Stimulated activated effector memory CD8-positive, alpha-beta T cell treated with anti-CD3 and anti-CD28 coated beads, Interleukin-12 subunit alpha, Interleukin-12 subunit beta, amount 100 ng/mL, for 72 hours (primary cell): ENCODE measurements around the gene GINS2.

Source experiments
- ATAC-seq: fragments of 150-1000 bp; cut with Tn5 transposase; 2 replicates; pipeline ENCODE4 v1.10.0; 2021
- DNase-seq, 2 donors: peaks; one replicate each; pipeline ENCODE4 v3.0.0; 2021 to 2022; ENCODE audit warnings: low spot score in 2 of 2
- H3K27ac Mint-ChIP-seq: one replicate; pipeline ENCODE4 v1.8.0; 2022; ENCODE audit warnings: mild to moderate bottlenecking, mixed read lengths
- H3K36me3 Mint-ChIP-seq: one replicate; pipeline ENCODE4 v1.8.0; 2022; ENCODE audit warnings: mild to moderate bottlenecking, mixed read lengths
- H3K4me1 Mint-ChIP-seq: one replicate; pipeline ENCODE4 v1.8.0; 2022; ENCODE audit warnings: mixed read lengths
- H3K4me3 Mint-ChIP-seq: one replicate; pipeline ENCODE4 v1.8.0; 2022; ENCODE audit warnings: mild to moderate bottlenecking, mixed read lengths
- H3K9me3 Mint-ChIP-seq: one replicate; pipeline ENCODE4 v1.8.0; 2022; ENCODE audit warnings: mixed read lengths

GINS2 gene

DNA sequence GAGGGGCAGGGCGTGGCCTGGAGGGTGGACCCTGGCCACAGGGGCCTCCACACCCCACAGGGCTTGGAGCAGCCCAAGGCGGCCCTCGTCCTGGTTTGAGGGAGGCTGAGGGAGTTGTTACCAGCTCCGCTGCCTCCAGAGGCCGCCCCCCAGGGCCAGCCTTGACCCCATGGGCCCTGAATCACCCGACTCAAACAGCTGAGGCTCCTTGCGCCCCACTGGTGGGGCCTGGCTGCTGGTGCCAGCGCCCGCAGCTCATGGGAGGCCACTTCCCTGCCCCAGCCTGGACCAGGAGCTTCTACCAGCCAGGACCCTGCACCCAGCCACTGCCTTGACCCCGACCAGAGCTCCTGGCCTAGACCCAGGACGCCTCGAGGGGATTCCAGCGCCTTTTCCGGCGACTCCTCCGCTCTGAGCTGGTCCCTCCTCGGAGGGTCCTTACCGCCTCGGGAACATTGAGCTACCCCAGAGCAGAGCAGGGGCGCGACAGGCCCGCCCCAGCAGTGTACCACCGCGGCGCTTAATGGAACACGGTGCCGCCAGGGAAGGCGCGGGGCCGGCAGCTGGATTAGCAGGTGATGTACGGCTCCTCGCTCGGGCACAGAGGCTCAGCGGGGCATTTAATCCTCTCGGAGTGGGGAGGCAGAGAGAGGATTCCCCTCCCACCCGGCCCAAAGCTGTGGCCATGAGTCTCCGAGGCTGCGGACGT lies 38.5 kb downstream of the GINS2 start:
- no peak for DNase-seq
- H3K9me3 Mint-ChIP-seq = no peaks in the 10 kb centered on the region
- no peak overlapping the region for H3K27ac Mint-ChIP-seq
- peaks cover 17% of the 10 kb centered on the region for H3K36me3 Mint-ChIP-seq
- H3K4me1 Mint-ChIP-seq = peaks cover 11% of the 10 kb centered on the region
- ATAC-seq = no peak
- no peak overlapping the region for H3K4me3 Mint-ChIP-seq

DNA sequence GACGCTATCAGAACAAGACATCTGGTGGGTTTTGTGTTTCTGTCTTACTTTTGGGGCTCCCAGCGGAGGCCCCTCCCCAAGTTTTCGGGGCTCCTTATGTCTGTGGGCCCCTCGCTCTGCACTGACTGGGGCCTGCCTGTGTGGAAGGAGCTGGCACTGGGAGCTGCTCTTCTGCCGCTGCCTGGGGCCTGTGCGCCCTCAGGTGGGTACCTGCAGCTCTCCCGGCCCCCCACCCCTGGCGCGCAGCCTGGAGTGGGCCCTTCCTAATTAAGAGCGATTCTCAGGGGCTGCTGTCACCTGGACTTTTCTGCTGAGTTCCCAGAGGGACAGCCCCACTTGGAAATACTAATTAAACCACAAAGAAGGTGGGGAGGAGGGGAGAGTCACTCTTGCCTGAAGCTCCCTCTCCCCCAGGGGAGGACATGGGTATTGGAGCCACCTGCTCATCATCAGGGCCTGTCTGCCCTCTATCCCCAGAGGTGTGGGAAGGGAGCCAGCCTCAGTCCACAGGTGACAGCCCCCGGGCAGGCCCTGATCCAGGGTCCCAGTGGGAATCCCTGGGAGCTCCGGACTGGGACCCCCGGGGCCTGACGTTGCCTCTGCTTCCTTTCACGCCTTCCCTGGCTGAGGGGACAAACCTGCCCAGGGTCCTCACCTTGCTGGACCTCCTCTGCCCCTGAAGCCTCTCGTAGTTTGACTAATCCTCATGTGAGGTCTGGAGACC lies 39.2 kb downstream of the GINS2 start:
- peaks cover 17% of the 10 kb centered on the region for H3K36me3 Mint-ChIP-seq
- no peaks in the 10 kb centered on the region for H3K9me3 Mint-ChIP-seq
- H3K27ac Mint-ChIP-seq = peak overlapping the region; percentile 83
- DNase-seq (no peak), ATAC-seq (no peak)
- H3K4me3 Mint-ChIP-seq = no peak overlapping the region
- peaks cover 12% of the 10 kb centered on the region for H3K4me1 Mint-ChIP-seq

DNA sequence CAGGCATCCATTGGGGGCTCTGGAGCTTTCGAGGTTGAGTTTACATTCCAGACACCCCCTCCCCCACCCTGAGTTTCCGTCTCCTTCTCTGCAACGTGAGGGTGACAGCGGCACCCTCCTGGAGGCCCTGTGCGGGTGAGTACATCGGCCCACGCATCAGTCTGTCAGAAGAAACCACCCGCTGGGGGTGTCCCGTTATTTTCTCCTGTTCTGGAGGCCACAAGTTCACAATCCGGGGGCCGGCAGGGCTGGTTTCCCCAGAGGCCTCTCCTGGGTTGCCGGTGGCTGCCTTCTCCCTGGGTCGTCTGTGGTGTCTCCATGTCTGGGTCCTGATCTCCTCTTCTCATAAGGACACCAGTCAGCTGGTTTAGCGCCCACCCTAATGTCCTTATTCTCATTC lies 39.9 kb downstream of the GINS2 start:
- Mint-ChIP-seq H3K9me3 (no peaks in the 10 kb centered on the region), H3K27ac (peak overlapping the region; percentile 83), H3K4me3 (no peak overlapping the region), H3K4me1 (peaks cover 18% of the 10 kb centered on the region), H3K36me3 (peaks cover 22% of the 10 kb centered on the region)
- ATAC-seq (no peak), DNase-seq (no peak)

GRCh38 chr16:85648070-85648714 lies 40.6 kb downstream of the GINS2 start:
- no peak for DNase-seq
- H3K36me3 Mint-ChIP-seq = peaks cover 22% of the 10 kb centered on the region
- H3K4me3 Mint-ChIP-seq = no peak overlapping the region
- H3K27ac Mint-ChIP-seq = no peak overlapping the region
- H3K4me1 Mint-ChIP-seq = peaks cover 18% of the 10 kb centered on the region
- ATAC-seq = no peak
- no peaks in the 10 kb centered on the region for H3K9me3 Mint-ChIP-seq

DNA sequence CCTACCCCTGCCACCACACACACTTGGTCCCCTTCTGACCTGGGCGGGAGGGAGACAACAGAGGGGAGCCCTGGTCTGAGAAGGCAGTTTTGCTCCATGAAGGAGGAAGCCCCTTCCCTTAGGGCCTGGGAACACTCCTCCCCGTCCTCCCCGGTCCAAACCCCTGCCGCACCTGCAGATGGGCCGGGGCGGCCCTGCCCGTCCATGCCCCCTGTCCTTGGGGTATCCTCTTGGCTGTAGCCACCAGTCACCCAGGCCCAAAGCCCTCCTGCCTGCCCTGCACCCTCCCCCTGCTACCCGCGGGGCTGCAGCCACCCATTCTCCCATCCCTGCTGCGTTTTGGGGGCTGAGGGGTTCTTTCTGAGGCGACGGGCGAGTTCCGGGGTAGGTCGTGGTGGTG lies 41.8 kb downstream of the GINS2 start:
- no peak for ATAC-seq

DNA sequence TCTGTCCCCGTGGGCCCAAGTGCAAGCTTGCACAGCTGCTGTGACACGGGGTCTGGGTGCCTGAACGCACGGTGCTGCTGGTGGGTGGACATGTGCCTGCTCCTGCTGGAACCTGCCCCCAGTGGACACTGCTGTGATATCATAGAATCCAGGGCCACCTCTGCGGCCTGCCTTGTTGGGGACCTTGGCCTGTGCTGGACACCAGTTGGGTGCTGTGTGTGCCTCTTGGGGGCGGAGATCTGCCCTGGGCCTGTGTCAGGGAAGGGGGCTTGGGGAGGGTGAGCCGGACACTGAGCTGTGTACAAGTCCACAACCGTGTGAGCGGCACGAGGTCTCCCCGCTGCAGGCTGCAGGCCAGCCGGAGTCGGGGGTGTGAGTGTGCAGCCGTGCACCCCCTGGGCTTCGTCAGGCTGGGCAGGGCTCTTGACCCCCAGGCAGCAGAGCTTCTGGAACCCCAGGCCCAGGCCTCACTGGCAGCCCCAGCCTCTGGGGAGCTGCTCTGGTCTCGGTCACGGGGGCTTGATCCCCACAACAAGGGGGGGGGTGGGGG lies 42.3 kb downstream of the GINS2 start:
- no peak overlapping the region for H3K4me3 Mint-ChIP-seq
- ATAC-seq (no peak), DNase-seq (no peak)
- no peaks in the 10 kb centered on the region for H3K9me3 Mint-ChIP-seq
- H3K4me1 Mint-ChIP-seq = peaks cover 8% of the 10 kb centered on the region
- H3K36me3 Mint-ChIP-seq = peaks cover 22% of the 10 kb centered on the region
- H3K27ac Mint-ChIP-seq = no peak overlapping the region

More for the DNA sequence above, 41.8 kb downstream of the GINS2 start:
- H3K4me3 Mint-ChIP-seq = no peak overlapping the region
- H3K27ac Mint-ChIP-seq = no peak overlapping the region
- peaks cover 22% of the 10 kb centered on the region for H3K36me3 Mint-ChIP-seq
- H3K4me1 Mint-ChIP-seq = peaks cover 10% of the 10 kb centered on the region
- H3K9me3 Mint-ChIP-seq = no peaks in the 10 kb centered on the region
- DNase-seq = no peak

- Mint-ChIP-seq H3K36me3 (peaks cover 32% of the 10 kb centered on the region), H3K9me3 (no peaks in the 10 kb centered on the region), H3K4me3 (no peak overlapping the region), H3K4me1 (peaks cover 8% of the 10 kb centered on the region), H3K27ac (peak overlapping the region; percentile 20)
- ATAC-seq (no peak), DNase-seq (no peak)
Observed at GRCh38 chr16:85645021-85645589, 43.6 kb downstream of the GINS2 start.

DNA sequence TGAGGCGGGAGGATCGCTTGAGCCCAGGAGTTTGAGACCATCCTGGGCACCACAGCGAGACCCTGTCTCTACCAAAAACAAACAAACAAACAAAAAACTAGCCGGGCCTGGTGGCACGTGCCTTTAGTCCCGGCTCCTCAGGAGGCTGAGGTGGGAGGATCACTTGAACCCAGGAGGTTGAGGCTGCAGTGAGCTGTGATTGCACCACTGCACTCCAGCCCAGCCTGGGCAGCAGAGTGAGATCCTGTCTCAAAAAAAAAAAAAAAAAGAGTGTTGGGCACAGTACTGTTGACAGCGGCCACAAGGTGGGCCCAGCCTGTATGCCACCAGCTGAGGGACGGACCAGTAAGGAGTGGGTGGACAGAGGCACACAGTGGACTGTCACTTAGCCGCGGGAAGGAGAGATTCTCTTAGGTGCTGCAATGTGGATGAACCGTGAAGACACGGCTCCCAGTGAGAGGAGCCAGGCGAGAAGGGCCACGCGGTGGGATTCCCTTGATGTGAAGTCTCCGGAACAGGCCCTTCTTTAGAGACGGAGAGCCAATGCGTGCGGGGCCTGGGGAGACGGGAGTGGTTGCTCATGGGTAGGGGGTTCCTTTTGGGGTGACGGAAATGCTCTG lies 44.6 kb downstream of the GINS2 start:
- H3K36me3 Mint-ChIP-seq = peaks cover 36% of the 10 kb centered on the region
- DNase-seq = no peak
- H3K27ac Mint-ChIP-seq = peak overlapping the region; percentile 65

GRCh38 chr16:85643631-85644030 lies 45.1 kb downstream of the GINS2 start:
- peaks cover 33% of the 10 kb centered on the region for H3K36me3 Mint-ChIP-seq
- ATAC-seq (no peak), DNase-seq (no peak)
- H3K4me3 Mint-ChIP-seq = no peak overlapping the region
- no peak overlapping the region for H3K27ac Mint-ChIP-seq
- H3K9me3 Mint-ChIP-seq = no peaks in the 10 kb centered on the region
- peaks cover 12% of the 10 kb centered on the region for H3K4me1 Mint-ChIP-seq

More for the DNA sequence above, 44.6 kb downstream of the GINS2 start:
- H3K4me3 Mint-ChIP-seq = no peak overlapping the region
- H3K9me3 Mint-ChIP-seq = no peaks in the 10 kb centered on the region
- peaks cover 11% of the 10 kb centered on the region for H3K4me1 Mint-ChIP-seq
- ATAC-seq = no peak

- Mint-ChIP-seq H3K36me3 (peaks cover 28% of the 10 kb centered on the region), H3K9me3 (no peaks in the 10 kb centered on the region), H3K4me1 (peaks cover 18% of the 10 kb centered on the region), H3K4me3 (no peak overlapping the region), H3K27ac (peak overlapping the region; percentile 17)
- DNase-seq (no peak), ATAC-seq (no peak)
Observed at GRCh38 chr16:85642762-85643358, 45.9 kb downstream of the GINS2 start.

DNA sequence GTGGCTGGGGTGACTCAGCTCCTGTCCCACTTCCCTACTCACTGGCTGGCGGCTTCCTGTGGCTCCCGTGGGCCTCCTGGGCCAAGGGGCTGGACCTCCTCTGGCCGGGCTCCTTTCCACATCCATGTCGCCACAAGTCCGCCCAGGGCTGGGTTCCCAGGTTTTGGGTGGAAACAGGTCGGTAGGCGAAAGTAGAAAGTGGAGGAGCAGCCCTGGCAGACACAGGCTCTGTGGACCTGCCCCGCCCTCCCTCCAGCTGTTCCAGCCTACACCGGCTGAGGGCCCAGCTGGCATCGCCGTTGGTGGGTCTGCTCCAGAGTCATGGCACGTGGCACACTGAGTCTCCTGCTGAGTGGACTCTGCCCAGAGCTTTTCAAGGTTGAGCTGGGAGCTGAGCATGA lies 47.0 kb downstream of the GINS2 start:
- DNase-seq (no peak), ATAC-seq (no peak)
- Mint-ChIP-seq H3K36me3 (peaks cover 28% of the 10 kb centered on the region), H3K27ac (no peak overlapping the region), H3K9me3 (no peaks in the 10 kb centered on the region), H3K4me3 (no peak overlapping the region), H3K4me1 (peaks cover 18% of the 10 kb centered on the region)

DNA sequence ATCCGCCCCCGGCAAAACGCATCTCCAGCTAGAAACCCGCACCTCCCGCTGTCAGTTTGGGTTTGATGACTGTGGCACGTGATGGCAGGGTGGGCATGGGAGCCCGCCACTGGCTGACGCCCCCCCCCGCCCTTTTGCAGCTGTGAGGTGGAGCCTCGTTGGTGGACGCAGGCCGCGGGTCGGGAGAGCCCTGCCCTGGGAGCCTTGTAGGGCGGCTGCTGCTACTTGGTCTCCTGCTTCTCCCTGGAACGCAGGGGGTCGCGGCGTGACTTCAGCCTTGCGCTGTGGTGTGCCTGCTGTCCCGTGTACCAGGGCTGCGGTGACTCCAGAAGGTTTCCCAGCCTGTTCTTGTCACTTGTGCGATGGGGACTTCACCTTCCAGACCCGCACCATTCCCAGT lies 47.4 kb downstream of the GINS2 start:
- ATAC-seq (no peak), DNase-seq (no peak)
- no peak overlapping the region for H3K4me3 Mint-ChIP-seq
- H3K4me1 Mint-ChIP-seq = peaks cover 18% of the 10 kb centered on the region
- H3K36me3 Mint-ChIP-seq = peaks cover 28% of the 10 kb centered on the region
- H3K9me3 Mint-ChIP-seq = no peaks in the 10 kb centered on the region
- H3K27ac Mint-ChIP-seq = no peak overlapping the region

DNA sequence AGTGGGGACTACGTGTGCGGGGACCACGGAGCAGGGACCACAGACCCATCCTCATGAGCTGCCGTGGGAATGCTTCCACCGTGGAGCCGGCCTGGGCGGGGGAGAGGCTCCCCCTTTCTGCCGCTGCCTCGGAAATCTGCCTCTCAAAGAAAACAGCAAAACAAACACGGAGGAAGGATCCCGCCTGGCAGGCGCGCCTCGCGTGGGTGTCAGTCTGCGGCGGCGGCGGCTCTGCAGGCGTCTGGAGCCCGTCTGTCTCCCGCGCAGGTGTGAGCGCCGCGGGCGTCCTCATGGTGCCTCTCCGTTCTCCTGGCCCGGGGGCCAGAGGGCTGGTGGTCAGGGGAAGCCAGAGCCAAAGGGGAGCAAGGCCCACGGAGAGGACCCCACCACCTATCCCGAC lies 48.2 kb downstream of the GINS2 start:
- Mint-ChIP-seq H3K27ac (no peak overlapping the region), H3K9me3 (no peaks in the 10 kb centered on the region), H3K4me3 (no peak overlapping the region), H3K4me1 (peaks cover 18% of the 10 kb centered on the region), H3K36me3 (peaks cover 28% of the 10 kb centered on the region)
- no peak for ATAC-seq
- DNase-seq = no peak

- Mint-ChIP-seq H3K27ac (no peak overlapping the region), H3K4me3 (no peak overlapping the region), H3K36me3 (peaks cover 28% of the 10 kb centered on the region), H3K9me3 (no peaks in the 10 kb centered on the region), H3K4me1 (peaks cover 18% of the 10 kb centered on the region)
- ATAC-seq = no peak
- DNase-seq = no peak
Observed at GRCh38 chr16:85640254-85640558, 48.5 kb downstream of the GINS2 start.
